ENCODE data around the gene HDAC6. TPM values are rescaled to one million over a fixed set of nuclear protein-coding genes. Genes with fewer than 3 reads are reported as not detected.

The HDAC6 gene
- 100 to 1,000 TPM in 1 of 2 experiments, 10 to 100 TPM in 1; 94.3 to 102 TPM for total RNA-seq

DNA sequence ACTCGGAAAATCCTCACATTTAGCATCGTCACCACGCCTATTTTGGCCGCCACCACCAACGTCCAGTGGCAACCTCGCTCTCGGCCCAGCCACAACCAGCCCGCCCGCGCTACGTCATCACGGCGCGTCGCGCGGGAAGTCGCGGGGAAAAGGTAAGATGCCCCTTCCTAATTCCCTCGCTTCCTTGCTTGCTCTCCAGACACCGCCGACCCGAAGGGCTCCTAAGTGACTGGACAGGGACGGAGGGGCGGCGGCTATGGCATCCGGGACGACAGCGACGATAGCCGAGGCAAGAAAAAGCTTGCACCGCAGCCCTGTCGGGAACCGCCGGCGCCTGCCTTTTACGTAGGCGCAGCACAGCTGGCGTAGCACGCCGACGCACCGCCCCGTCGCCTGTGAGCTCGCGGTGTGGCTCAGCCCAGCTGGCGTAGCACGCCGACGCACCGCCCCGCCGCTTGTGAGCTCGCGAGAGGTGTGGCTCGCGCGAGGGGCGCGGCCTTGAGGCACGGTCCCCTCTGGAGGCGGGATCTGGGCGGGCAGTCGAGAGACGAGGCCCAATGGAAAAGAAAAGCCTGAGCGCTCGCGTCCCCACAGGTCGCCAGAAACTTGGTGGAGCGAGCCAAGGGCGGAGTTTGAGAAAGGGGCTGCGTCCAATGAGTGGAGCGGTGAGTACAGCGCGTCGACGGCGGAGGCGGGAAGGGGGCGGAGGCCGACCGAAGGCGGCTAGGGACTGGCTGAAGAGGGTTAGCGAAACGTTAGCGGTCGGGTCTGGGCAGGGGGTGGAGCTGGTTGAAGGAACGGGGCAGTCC lies at the start of gene HDAC6:
Gene HDAC6 (plus strand): TSS at position 788 of the 809 bp plus-strand sequence. CDS start 626 bp downstream, outside the sequence.
- H3K27ac Mint-ChIP-seq: peak within 1 kb of the TSS; percentile 98
- ChIA-PET POLR2A (no interaction called here), CTCF (no interaction called here)
- H3K4me3 Mint-ChIP-seq: peak within 1 kb of the TSS; percentile 87
- DNase-seq: peak; percentile 95
- no peaks in the 10 kb centered on the region for H3K27me3 Mint-ChIP-seq
- peaks cover 30% of the 10 kb centered on the region for H3K4me1 Mint-ChIP-seq
- no peaks in the 10 kb centered on the region for H3K9me3 Mint-ChIP-seq
- H3K36me3 Mint-ChIP-seq (ENCODE audit: low read depth): peaks cover 18% of the 10 kb centered on the region

DNA sequence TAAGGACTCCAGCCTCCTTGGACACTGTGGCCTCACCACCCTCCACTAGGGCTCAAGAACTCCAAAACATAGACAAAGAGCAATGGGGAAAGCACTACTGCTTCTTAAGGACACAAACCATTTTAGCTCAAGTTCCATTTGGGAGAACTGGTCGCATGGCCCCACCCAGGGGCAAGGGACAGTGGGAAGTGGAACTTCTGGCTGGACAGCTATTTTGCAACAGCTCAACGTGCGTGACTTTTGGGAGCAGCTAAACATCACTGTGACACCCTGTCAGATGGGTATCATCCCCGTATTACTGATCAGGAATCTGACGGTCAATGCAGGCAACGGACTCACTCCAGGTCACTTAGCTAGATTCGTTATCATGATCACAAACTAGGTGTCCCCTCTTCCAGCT lies 49.4 kb upstream of the HDAC6 start:
- no peak for DNase-seq
- Mint-ChIP-seq H3K36me3 (ENCODE audit: low read depth) (no peaks in the 10 kb centered on the region), H3K27ac (no peak overlapping the region), H3K27me3 (no peaks in the 10 kb centered on the region), H3K4me3 (no peak overlapping the region), H3K9me3 (no peaks in the 10 kb centered on the region), H3K4me1 (peaks cover 13% of the 10 kb centered on the region)
- ChIA-PET POLR2A (no interaction called here), CTCF (no interaction called here)

DNA sequence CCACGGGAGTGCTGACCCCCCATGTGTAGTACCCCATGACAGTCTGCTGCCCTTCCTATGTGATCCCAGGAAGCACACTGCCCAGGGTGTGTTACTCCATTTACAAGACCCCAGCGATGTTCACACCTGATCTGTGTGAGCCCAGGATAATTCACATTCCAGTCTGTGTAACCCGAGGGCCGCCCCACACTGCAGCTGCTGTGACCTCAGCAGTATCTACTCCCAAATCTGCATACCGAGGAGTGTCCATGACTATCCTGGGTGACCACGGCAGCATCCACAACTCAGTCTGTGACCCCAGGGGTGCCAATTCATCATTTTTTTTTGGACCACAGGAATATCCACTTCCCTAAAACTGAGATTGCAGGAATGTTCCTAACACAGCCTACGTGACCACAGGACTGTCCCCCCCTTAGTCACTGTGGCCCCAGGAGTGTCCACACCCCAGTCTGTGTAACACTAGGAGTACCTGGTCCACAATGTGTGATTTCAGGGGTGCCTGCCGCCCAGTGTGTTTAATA lies 48.1 kb upstream of the HDAC6 start:
- POLR2A ChIA-PET: no interaction called here
- DNase-seq: no peak
- H3K36me3 Mint-ChIP-seq (ENCODE audit: low read depth): no peaks in the 10 kb centered on the region
- no peak overlapping the region for H3K27ac Mint-ChIP-seq
- peaks cover 13% of the 10 kb centered on the region for H3K4me1 Mint-ChIP-seq
- CTCF ChIA-PET: no interaction called here
- no peaks in the 10 kb centered on the region for H3K9me3 Mint-ChIP-seq
- H3K4me3 Mint-ChIP-seq: no peak overlapping the region
- H3K27me3 Mint-ChIP-seq: no peaks in the 10 kb centered on the region

DNA sequence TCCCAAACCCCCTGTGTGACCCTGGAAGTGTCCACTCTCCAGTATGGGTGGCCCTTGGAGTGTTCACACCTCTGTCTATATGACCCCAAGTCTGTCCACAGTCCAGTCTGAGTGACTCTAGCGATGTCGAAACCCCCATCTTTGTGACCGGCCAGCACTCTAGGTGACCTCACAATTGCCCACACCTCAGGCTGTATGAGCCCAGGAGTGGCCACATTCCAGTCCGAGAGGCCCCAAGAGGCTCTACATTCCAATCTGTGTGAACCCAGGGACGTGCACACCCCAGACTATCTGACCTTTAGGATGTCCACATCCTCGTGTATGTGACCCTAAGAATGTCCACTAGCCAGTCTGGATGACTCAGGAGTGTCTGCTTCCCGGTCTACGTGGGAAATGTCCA lies 47.6 kb upstream of the HDAC6 start:
- no peaks in the 10 kb centered on the region for H3K9me3 Mint-ChIP-seq
- ChIA-PET CTCF (no interaction called here), POLR2A (no interaction called here)
- no peak overlapping the region for H3K4me3 Mint-ChIP-seq
- peaks cover 13% of the 10 kb centered on the region for H3K4me1 Mint-ChIP-seq
- no peak for DNase-seq
- no peaks in the 10 kb centered on the region for H3K36me3 Mint-ChIP-seq (ENCODE audit: low read depth)
- no peak overlapping the region for H3K27ac Mint-ChIP-seq
- H3K27me3 Mint-ChIP-seq: no peaks in the 10 kb centered on the region

DNA sequence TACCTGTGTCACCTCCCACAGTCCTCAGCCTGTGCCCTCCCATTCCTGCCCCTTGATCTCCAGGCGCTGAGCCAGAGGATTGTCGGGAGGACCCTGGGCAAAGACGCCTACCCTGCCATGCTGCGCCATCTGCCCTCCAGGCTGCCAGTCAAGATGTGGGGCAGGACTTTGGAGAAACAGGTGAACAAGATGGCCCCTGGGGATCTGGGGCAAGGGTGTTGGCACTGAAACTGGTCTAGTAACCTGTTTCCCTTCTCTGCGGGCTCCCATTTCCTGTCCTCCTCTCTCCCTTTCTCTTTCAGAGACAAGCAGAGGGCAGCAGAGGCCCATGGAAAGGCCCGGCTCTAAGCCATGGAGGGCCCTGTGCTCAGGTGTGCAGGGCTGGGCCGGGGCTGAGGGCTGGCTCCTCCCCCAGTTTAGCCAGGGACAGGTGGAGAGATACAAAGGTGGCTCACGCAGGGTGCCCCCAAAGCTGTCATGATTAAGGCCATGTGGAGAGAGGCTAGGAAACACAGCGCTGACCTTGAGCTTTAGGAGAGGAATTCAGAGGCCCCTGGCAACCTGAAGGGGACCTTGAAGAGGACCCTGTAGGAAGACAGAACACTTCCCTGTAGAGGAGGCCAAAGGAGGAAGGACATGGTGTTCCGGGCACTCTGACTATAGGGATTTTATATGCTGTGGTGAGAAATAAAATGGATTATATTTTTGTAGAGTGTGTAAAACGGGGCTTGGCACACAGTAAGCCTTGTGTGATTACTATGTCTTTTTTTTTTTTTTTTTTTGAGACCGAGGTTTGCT lies 40.0 kb upstream of the HDAC6 start, which contains the start of gene GLOD5:
Gene GLOD5 (plus strand): TSS at position 74 of the 798 bp plus-strand sequence. CDS start 44 bp downstream, at position 118.
- Mint-ChIP-seq H3K27ac (peak within 1 kb of the TSS; percentile 66), H3K4me3 (no peak within 1 kb of the TSS), H3K4me1 (peaks cover 8% of the 10 kb centered on the region), H3K27me3 (no peaks in the 10 kb centered on the region), H3K9me3 (no peaks in the 10 kb centered on the region), H3K36me3 (ENCODE audit: low read depth) (peaks cover 2% of the 10 kb centered on the region)
- CTCF ChIA-PET: interaction anchor here (0.8 kb wide), 1 partner anchor 23 kb away, joined by 3 read pairs; no protein-coding TSS in a partner anchor
- DNase-seq: peak; percentile 40
- POLR2A ChIA-PET: no interaction called here

DNA sequence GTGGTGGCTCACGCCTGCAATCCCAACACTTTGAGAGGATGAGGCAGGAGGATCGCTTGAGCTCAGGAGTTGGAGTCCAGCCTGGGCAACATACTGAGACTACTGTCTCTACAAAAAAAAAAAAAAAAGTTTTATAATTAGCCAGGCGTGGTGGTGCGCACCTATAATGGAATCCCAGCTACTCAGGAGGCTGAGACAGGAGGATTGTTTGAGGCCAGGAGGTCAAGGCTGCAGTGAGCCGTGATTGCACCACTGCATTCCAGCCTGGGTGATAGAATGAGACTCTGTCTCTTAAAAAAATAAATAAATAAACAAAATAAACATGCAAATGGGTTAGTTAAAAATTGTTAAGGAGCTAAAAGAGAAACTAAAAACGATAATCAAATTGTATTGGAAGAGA lies 32.6 kb upstream of the HDAC6 start:
- Mint-ChIP-seq H3K4me3 (no peak overlapping the region), H3K9me3 (no peaks in the 10 kb centered on the region), H3K4me1 (no peaks in the 10 kb centered on the region), H3K27me3 (peaks cover 2% of the 10 kb centered on the region), H3K27ac (no peak overlapping the region), H3K36me3 (ENCODE audit: low read depth) (no peaks in the 10 kb centered on the region)
- ChIA-PET POLR2A (interaction anchor here (0.6 kb wide), 1 partner anchor 23 kb away, joined by 3 read pairs; no protein-coding TSS in a partner anchor), CTCF (no interaction called here)
- no peak for DNase-seq

DNA sequence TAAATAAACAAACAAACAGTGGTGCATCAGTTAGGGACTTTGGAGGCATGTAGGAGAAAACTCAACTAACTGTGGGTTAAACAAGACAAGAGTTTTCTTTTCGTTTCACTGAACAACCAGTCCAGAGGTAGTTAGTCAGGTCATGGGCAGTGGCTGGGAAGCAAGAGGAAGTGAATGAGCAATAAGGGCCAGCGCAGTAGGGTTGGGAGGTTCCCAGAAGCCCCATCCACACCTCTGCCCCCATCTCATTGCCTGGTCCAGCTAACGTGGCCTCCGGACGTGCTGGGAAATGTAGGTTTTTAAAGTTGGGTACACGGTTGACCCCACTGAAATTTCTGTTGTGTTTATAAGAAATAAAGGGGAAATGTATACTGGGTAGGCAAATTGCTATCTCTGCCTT lies 31.6 kb upstream of the HDAC6 start:
- H3K4me1 Mint-ChIP-seq: no peaks in the 10 kb centered on the region
- ChIA-PET CTCF (no interaction called here), POLR2A (no interaction called here)
- no peak for DNase-seq
- no peaks in the 10 kb centered on the region for H3K36me3 Mint-ChIP-seq (ENCODE audit: low read depth)
- H3K27ac Mint-ChIP-seq: no peak overlapping the region
- H3K27me3 Mint-ChIP-seq: peaks cover 2% of the 10 kb centered on the region
- H3K4me3 Mint-ChIP-seq: no peak overlapping the region
- H3K9me3 Mint-ChIP-seq: no peaks in the 10 kb centered on the region

DNA sequence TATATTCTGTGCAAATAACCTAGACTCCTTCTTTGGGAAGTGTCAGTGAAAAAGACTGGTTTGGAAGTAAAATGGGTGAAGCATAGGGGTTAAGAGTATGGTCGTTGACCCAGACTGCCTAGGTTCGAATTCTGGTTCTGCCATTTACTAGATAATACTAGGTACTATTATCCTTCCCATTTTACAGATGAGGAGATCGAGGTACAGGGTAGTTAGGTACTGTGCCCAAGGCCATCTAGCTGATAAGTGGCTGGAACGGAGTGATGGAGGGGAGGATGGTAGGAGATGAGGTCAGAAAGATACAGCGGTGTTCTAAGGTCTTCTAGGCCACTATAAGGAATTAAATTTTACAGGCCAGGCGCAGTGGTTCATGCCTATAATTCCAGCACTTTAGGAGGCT lies 29.3 kb upstream of the HDAC6 start:
- Mint-ChIP-seq H3K27ac (no peak overlapping the region), H3K27me3 (peaks cover 8% of the 10 kb centered on the region), H3K36me3 (ENCODE audit: low read depth) (no peaks in the 10 kb centered on the region), H3K4me3 (no peak overlapping the region), H3K4me1 (no peaks in the 10 kb centered on the region), H3K9me3 (no peaks in the 10 kb centered on the region)
- DNase-seq: no peak
- ChIA-PET CTCF (interaction anchor here (0.7 kb wide), 1 partner anchor 1302 kb away, joined by 3 read pairs; no protein-coding TSS in a partner anchor), POLR2A (no interaction called here)

DNA sequence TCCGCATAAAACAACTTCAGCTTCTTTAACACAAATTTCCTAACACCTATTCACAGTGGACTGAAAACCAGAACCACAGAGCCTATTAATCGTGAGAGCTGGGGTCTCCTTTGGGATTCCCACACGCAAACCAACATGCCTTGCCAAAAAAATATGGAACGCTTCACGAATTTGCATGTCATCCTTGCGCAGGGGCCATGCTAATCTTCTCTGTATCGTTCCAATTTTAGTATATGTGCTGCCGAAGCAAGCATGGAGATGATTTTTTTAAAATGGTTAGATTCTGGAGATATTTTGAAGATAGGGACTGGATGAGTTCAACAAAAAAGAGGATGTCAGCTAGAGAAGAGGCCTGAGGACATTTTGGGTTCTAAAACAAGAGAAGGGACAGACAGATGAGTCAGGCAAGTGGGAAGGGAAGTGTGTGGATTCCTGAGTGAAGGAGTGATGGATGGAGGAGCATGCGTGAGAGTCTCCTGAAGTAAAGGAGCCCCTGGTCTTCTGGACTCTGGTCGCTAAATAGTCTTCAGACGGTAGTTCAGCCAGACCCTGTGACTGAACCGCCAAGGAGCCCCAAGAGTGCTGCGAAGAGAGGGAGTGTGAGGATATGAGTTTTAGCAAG lies 24.9 kb upstream of the HDAC6 start:
- ChIA-PET CTCF (interaction anchor here (0.6 kb wide), 2 partner anchors 13 to 582 kb away, joined by 3 read pairs; no protein-coding TSS in a partner anchor), POLR2A (interaction anchor here (0.5 kb wide), 1 partner anchor 225 kb away, joined by 4 read pairs; the partner anchor contains the start of gene GRIPAP1)
- no peak for DNase-seq
- H3K27ac Mint-ChIP-seq: no peak overlapping the region
- no peaks in the 10 kb centered on the region for H3K4me1 Mint-ChIP-seq
- H3K9me3 Mint-ChIP-seq: no peaks in the 10 kb centered on the region
- no peaks in the 10 kb centered on the region for H3K36me3 Mint-ChIP-seq (ENCODE audit: low read depth)
- peaks cover 10% of the 10 kb centered on the region for H3K27me3 Mint-ChIP-seq
- H3K4me3 Mint-ChIP-seq: no peak overlapping the region

DNA sequence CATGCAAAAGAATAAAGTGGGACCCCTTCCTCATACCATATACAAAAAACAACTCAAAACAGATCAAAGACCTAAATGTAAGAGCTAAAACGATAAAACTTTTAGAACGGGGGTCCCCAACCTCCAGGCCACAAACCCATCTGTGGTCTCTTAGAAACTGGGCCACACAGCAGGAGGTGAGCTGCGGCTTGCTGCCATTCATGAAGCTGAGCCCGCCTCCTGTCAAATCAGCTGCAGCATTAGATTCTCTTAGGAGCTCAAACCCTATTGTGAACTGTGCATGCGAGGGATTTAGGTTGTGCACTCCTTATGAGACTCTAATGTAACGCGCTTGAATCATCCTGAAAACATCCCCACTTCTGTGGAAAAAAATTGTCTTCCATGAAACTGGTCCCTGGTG lies 22.5 kb upstream of the HDAC6 start:
- POLR2A ChIA-PET: interaction anchor here (0.7 kb wide), 1 partner anchor 42 kb away, joined by 3 read pairs; no protein-coding TSS in a partner anchor
- H3K4me3 Mint-ChIP-seq: no peak overlapping the region
- CTCF ChIA-PET: no interaction called here

DNA sequence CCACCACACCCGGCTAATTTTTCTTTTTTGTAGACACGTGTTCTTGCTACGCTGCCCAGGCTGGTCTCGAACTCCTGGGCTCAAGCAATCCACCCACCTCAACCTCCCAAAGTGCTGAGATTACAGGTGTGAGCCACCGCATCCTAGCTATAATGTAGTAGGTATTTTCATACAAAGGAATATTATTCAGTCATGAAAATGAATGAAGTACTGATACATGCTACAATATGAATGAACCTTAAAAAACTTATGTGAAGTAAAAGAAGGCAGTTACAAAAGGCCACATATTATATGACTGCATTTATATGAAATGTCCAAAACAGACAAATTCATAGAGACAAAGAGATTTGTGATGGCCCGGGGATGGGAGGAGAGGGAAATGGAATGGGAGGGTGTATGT lies 20.2 kb upstream of the HDAC6 start:
- Mint-ChIP-seq H3K4me1 (no peaks in the 10 kb centered on the region), H3K27ac (no peak overlapping the region), H3K9me3 (no peaks in the 10 kb centered on the region), H3K4me3 (no peak overlapping the region), H3K36me3 (ENCODE audit: low read depth) (no peaks in the 10 kb centered on the region), H3K27me3 (peaks cover 10% of the 10 kb centered on the region)
- DNase-seq: no peak
- CTCF ChIA-PET: no interaction called here
- POLR2A ChIA-PET: no interaction called here

More for the DNA sequence above, 22.5 kb upstream of the HDAC6 start:
- Mint-ChIP-seq H3K27me3 (peaks cover 10% of the 10 kb centered on the region), H3K27ac (no peak overlapping the region), H3K9me3 (no peaks in the 10 kb centered on the region), H3K36me3 (ENCODE audit: low read depth) (no peaks in the 10 kb centered on the region), H3K4me1 (no peaks in the 10 kb centered on the region)
- DNase-seq: no peak

DNA sequence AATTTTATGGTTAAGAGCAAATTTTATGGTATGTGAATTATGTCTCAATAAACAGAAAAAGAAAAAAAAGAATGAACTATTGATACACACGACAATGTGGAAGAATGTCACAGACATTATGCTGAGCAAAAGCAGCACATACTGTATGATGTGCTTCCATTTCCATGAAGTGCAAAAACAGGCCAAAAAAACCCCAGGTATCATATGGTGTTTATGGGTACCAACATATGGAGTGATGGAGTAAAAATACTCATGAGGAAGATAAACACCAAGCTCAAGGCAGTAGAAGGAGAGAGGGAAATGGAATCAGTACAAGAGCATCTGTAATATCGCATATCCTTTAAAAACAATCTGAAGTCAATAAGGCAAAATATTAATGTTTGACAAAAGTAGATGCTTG lies 19.7 kb upstream of the HDAC6 start:
- Mint-ChIP-seq H3K4me3 (no peak overlapping the region), H3K36me3 (ENCODE audit: low read depth) (no peaks in the 10 kb centered on the region), H3K27ac (no peak overlapping the region), H3K27me3 (peaks cover 12% of the 10 kb centered on the region), H3K9me3 (no peaks in the 10 kb centered on the region), H3K4me1 (no peaks in the 10 kb centered on the region)
- ChIA-PET POLR2A (no interaction called here), CTCF (no interaction called here)
- no peak for DNase-seq

DNA sequence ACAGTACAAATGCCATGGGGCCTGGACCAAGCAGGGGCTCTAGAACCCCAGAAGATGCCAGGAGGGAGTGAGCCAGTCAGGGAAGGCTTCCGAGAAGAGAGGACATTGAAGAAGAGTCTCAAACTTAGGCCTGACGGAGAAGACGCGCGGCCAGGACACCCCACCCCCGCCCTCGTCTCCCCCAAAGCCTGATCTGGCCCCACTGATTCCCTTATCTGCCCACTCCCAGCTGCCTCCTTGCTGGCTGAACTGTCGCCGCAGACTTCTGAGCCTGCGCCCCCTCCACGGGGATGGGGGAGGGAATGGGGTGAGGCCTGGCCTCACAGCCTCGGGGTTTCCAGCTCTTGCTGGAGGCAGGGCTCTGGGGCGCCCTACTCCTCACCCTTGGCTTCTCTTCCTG lies 19.1 kb upstream of the HDAC6 start:
- DNase-seq: no peak
- H3K27me3 Mint-ChIP-seq: peaks cover 10% of the 10 kb centered on the region
- H3K27ac Mint-ChIP-seq: no peak overlapping the region
- ChIA-PET CTCF (no interaction called here), POLR2A (no interaction called here)
- H3K4me3 Mint-ChIP-seq: no peak overlapping the region
- no peaks in the 10 kb centered on the region for H3K4me1 Mint-ChIP-seq
- no peaks in the 10 kb centered on the region for H3K36me3 Mint-ChIP-seq (ENCODE audit: low read depth)
- no peaks in the 10 kb centered on the region for H3K9me3 Mint-ChIP-seq

Measured in activated CD4-positive, alpha-beta T cell treated with anti-CD3 and anti-CD28 coated beads, Interleukin-2, amount 10 ng/mL, durations not matched to agents 7 days and 5 days (primary cell).